NCI-H1694 (cell line): ENCODE measurements around the gene HPCAL1.

Experiments used
- DNase-seq: peaks from one replicate; lab custom pipeline; 2025; lab: John Stamatoyannopoulos, UW

HPCAL1 gene

DNA sequence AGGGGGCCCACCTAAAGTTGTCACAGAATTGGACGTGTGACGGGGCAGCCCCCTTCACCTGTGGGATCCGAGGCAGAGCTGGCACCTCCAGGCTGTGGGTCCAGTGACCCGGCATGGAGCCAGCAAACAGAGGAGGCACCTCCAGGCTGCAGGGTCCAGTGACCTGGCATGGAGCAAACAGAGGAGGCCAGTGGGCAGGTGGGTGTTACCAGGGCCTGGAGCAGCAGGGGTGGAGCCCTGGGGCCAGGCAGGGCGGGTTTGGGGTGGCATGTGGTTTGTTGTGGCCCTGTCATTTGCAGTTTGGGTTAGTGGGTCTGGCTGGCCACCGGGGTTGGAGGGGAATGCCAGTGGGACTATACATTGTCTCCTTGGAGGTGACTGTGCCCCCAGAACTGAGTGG lies 68.2 kb downstream of the HPCAL1 start:
- DNase-seq = no peak

DNA sequence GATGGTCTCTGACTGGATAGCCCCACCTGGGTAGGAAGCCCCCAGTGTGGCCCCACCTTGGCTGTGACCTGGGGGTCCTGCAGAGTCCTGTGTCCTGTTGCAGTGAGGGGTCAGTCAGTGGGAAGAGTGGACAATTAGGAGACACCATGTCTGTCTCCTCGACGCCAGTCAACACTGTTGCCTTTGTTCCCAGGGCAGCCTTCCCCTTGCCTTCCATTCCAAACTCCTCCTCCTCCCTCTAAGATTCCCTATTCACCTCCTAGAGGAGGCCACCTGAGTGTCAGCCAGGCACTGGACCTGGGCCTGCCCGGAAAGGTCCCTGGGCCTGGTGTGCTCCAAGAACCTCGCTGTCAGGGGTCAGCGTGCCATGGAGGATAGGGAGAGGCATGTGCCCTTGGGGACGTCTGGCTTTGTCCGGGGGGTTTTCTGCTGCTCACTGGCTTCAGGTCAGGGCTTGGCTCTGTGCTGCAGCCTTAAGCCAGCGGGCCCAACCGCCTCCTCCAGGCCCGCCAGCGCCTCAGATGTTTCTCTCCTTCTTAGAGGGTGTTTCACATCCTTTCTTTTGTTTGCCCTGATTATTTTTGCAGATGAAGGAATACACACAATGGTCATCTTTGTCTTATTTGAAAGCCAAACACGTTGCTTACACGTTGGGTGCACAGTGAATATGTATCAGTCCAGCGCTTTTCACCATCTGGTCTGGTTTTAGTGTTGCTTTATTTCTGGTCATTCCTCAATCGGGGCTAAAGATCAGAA lies 68.9 kb downstream of the HPCAL1 start:
- DNase-seq = no peak

DNA sequence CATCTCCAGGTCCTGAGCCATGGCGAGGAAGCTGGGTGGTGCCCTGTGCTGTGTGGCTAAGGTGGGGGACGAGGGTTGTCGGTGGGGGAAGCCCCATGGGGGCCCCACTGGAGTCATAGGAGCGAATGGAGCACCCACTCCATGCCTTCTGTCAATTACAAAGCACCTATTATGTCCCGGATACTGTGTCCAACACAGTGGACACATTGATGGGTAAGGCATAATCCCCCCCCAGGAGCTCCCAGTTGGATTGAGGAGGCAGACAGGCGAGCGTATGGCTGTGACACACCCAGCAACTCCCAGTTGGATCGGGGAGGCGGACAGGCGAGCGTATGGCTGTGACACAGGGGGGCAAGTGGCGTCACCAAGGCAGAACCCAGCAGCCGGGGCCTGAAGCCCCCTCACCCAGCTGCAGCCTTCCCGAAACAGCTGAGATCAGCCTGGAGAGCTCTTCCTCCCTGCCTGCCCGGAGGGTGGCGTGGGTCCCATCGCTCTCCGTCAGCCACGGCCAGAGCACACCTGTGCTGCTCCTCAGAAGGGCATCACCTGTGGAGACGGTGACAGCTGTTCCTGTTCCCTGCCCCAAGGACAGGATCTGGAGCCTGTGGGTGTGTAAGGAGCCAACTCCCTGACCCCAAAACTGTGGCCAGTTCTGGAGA lies 69.6 kb downstream of the HPCAL1 start:
- no peak for DNase-seq

DNA sequence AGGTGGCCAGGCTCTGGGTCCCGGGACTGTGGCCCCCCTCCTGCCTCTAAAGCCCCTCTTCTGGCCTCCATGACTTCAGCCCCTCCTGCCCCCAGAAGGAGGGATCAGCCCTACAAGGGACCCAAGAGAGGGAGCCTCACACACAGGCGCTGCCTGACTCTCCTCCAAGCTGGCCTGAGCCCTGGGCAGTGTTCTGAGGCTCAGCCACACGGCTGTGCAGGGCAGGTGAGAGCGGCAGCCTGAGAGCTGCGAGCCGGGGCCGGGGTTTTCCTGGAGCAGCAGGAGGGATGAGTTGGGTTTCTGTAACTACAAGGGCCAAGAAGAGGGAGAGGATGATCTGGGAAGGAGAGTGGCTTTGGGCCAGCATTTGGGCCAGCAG lies 70.1 kb downstream of the HPCAL1 start:
- no peak for DNase-seq

DNA sequence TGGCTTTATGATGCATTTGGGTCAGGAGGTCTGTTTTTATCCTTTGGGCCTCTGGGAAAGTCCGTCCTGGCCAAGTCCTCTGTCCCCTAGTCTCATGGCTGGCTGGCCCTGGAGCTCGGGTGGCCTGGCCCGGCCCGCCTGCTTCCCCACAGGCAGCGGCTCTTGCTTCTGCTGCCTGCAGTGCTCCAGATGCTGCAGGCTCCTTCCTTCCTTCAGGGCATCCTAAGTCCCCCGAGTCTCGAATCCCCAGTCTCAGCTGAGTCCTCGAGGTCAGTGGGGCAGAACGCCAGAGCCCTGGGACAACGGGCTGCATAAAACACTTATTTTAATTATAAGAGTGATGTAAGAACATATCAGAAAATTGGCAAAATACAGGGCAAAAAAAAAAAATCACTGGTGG lies 71.2 kb downstream of the HPCAL1 start:
- no peak for DNase-seq

DNA sequence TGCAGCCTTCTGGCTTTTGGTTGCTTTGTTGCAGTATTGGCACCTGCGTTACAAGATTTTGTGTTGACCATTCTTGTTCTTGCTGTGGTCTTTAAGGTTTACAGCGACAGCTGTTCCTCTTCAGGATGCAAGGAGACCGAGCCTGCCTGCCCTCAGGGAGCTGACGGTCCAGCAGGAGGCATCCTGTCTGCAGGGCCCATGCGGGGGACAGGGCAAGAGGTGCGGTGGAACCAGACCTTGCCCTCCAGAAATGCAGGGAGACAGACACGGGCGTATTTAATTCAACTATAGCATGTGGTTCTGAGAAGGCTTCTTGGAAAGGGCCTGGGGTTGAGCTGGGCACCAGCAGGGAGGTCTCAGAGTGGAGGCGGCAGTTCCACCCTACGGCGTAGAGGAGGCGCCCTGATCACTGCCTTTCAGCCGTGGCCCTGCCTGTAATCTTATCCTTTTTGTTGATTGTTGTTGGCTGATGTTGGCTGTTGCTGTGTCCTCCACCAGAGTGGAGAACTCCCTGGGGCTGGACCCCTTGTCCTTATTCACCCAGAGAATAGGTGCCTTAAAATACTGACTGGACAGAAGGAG lies 71.7 kb downstream of the HPCAL1 start:
- no peak for DNase-seq

DNA sequence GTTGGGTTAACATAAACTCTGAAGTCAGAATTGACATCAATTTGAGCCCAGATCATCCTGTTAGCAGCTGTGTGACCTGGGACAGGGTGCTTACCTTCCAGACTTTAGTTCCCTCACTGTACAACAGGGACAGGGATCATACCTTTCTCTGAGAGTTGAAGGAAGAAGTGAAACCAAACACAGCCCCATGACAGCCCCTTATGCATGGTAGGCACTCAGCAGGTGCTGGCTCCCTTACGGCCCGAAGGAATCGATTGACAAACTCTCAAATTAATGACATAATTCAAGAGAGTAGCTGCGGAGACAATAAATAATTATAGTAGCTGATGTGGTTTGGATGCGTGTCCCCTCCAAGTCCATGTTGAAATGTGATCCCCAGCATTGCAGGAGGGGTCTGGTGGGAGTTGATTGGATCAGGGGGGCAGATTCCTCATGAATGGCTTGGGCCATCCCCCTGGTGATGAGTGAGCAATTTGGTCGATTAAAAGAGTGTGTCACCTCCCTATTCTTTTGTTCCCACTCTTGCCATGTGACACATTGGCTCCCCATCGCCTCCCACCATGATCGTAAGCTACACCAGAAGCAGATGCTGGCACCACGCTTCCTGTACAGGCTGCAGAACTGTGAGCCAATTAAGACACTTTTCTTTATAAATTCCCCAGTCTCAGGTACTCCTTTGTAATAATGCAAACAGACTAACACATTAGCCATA lies 73.0 kb downstream of the HPCAL1 start:
- no peak for DNase-seq

DNA sequence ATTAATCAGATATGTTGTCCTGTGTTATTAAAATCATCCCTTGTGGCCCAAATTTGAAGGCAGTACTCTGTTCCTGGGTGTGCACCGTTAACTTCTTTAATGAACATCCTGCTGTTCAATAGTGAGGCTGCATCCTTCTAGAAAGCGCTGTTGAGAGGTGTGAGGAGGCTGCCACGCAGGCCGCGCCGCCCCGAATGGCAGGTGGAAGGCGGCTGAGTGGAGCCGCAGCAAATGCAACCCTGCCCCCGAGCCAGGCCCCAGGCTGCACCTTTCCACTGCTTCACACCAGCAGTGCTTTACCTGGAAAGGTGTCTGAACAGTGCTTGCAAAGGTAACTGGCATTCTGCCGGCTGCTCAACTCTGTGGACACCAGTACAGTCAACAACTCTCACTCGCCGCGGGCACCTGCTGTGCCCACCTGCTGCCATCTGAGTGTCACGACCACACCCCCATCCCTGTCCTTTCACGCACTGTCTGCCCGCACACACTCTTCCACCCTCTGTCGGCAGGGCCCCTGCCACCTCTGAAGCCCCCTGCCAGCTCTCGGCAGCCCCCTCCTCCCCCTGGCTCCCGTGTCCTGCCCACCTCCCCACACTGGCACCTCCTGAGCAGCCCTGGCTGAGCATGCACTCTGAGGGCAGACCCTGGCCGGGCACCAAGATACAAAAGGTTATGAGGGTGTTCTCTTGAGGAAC lies 74.5 kb downstream of the HPCAL1 start:
- no peak for DNase-seq

DNA sequence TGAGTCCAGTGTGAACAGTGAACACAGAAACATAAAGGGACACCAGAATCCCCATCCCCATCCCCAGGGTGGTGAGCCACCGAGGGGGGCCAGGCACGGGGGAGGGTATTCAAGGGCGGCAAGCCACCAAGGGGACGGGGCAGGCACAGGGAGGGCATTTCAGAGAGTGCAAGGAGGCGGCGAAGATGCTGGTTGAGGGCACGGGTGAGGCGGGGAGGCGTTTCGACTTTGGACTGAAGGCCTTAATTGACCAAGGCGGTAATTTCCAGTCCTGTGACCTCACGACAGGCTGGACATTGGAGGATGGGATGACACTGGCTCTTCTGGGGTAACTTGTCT lies 75.0 kb downstream of the HPCAL1 start:
- DNase-seq = no peak

DNA sequence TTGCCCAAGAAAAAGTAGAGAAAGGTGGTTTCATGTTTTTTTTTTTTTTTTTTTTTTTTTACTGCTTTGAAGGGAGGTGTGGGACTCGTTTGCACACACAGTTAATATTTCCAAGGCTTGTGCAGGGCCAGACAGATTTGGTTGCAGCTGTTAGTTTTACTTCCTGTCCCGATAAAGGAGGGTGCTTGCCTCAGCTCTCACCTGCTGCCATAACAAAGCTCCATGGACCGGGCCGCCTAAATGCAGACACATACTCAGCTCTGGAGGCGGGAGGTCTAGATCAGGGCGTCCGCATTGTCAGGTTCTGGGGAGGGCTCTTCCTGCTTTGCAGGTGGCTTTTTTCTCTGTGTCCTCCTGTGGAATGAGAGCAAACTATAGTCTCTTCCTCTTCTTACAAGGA lies 75.5 kb downstream of the HPCAL1 start:
- no peak for DNase-seq

DNA sequence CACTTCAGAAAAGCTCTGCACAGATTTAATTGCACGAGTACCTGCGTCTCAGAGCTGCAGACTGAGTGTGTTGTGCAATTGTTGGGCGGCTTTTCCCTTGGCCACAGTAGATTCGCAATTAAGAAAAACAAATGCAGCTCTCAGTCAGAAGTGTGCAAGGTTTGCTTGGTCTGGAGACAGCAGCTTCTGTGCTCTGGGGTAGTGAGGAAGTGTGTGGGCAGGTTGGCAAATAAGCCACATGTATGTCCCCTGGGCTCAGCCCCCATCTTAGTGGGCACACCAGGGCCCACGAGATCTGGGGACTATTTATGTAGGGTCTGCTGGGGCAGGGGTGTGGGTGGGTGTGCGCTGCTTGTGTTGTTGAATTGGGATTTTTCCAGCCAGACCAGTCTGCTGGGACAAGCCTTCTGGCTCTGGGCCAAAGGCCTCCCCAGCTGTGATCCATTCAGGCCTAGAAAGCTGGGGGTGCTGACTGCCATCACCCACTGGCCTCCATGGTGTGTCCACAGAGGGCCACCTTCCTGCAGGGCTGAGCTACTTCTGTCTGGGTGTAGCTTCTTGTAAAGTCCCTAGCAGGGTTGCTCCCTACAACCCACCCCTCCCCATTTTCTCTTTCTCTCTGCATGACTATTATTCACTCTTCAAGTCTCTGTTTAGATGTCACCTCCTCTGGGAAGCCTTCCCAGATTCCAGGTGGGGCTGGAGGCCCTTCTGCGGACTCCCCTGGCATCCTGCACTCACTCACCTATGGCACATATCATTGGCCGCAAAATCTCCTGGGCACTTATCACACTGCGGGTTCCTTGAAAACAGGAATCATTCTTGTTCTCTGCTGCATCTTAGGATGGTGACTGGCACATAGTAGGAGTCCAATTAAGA lies 77.6 kb downstream of the HPCAL1 start:
- DNase-seq = no peak

DNA sequence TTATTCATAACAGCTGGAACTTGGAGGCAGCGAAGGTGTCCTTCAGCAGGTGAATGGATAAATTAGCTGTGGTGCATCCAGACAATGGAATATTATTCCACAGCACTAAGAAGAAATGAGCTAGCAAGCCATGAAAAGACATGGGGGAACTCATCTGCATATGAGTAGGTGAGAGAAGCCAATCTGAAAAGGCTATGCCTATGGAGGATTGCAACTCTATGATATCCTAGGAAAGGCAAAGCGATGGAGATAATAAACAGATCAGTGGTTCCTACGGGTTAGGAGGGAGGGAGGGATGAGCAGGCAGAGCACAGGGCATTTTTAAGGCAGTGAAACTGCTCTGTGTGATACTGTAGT lies 79.3 kb downstream of the HPCAL1 start:
- DNase-seq = no peak

DNA sequence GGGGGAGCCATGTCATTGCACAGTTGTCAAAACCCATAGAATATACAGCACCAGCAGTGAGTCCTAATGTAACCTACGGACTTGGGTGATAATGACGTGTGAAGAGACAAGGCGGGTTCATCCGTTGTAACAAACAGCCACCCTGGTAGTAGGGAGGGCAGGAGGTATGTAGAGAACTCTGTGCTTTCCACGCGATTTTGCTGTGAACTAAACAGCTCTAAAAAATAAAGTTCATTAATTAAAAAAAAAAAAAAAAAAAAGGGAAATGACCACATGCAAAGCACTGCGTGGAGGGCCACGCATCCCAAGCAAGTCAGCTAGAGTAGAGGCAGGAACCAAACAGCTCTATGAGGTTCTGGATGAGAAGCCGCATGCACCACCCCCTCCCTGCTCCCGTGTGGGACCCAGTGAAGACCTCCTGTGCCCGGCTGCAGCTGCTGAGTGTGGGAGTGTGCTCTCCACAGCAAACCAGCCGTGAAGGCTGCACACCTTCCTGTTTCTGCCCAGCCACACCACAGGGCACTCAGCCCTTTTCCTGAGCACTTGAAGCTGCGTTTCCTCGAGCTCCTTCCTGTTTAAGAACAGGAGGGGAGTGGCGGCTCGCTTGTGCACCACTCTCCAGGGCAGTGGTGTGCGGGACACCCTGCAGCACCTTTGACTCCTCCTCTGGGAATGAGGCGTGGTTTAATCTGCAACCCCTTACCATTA lies 79.8 kb downstream of the HPCAL1 start:
- no peak for DNase-seq

DNA sequence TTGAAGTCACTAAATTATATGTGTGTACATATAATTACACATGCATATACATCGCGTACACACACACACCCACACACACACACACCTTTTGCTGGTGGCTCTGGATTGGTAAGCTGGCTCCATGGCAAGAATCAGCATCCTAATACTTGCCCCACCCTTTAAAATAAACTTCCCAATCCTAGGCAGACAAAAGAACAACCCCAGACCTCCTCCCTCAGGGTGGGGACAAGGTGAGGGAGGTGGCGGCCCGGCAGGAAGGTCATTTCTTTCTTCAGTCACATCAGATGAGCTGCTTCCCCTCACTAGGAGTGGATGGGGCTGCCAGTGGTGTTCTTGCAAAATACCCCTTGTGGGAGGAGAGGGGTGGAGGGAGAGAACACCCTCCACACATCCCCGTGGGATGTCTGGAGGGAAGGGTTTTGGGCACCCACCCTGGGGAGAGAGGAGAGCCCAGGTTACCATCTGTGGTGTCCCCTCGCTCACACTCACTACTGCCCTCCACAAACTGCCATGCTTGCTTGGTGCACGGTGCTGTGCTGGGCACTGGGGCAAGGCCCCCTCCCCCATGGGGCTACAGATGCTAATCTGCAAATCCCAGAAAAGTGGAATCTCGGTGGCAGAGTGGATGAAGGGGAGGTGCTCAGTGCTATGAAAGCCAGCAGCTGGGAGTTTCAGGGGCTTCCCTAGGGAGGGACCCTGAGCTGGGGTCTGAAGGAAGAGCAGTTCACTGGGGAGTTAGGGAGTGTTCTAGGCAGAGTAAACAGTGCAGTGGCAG lies 81.4 kb downstream of the HPCAL1 start:
- no peak for DNase-seq

DNA sequence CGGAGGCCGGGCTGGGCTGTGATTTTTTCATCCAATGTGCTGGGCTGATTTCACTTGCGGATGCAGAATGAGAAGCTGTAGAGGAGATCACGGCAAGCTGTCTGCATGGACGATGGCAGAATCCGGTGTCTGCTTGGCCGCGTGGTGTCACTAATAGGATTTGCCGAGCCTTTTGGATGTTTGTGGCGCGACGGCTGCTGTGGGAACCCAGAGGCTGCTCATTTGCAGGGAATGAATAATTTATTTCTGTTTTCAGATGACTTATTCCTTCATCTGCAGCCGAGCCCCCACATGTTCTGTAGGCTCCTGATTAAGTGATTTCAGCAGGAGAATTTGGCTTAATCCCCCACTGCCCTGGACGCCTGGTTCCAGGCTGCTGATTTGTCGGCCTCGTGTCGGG lies 82.8 kb downstream of the HPCAL1 start:
- peak; percentile 37 for DNase-seq

DNA sequence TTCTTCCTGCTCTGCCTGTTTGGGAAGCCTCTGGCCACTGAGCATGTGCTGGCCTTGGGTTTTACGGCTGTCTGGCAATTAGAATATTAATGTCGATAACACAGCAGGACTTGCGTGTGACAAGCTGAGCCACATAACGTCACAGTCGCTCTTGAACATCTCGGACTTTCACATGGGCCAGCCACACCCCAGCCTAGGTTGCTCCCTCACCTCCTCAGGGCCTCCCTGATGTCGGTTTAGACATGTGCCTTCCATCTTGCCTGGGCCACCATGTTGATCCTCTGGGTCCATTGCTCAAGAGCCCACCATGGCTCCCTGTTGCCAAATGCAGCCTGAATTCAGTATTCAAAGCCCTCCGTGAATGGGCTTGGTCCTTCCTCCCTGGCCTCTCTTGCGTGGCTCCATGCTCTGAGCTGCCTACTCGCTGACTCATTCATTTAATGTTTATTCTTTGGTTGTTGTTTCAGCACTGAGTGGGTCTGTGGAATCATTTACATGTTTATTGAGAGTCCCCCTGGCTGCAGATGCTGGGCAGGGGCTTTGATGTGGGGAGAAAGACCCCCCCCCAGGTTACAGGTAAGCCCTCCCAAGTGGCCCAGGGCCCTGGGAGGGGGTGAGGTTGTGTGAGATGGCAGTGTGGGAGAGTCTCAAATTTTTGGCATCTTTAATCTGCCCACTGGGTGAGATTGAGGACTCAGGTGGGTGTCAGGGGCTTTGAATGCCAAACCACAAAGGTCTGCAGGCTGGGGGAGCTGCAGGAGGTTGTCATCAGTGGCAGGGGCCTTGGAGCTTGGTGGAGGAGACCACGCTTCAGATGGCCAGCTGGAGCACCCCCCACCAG lies 83.4 kb downstream of the HPCAL1 start:
- DNase-seq = no peak

DNA sequence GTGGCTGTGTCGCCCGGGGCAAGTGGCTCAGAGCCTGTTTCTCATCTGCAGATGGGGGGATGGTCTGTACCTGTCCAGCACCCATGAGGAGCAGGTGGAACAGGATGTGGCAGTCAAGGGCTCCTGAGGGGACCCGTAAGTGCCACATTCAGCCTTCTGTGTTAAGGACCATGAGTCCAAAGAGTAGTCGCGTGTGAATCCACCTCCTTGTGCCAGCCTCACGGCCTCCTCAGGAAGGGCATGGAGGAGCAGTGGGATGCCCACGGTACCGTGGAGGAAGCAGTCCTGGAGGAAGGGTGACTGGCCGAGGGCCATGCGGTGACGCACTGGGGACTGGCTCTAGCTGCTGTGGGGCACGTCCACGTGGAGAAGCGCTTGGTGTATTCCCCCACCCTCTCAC lies 84.3 kb downstream of the HPCAL1 start:
- DNase-seq = no peak

DNA sequence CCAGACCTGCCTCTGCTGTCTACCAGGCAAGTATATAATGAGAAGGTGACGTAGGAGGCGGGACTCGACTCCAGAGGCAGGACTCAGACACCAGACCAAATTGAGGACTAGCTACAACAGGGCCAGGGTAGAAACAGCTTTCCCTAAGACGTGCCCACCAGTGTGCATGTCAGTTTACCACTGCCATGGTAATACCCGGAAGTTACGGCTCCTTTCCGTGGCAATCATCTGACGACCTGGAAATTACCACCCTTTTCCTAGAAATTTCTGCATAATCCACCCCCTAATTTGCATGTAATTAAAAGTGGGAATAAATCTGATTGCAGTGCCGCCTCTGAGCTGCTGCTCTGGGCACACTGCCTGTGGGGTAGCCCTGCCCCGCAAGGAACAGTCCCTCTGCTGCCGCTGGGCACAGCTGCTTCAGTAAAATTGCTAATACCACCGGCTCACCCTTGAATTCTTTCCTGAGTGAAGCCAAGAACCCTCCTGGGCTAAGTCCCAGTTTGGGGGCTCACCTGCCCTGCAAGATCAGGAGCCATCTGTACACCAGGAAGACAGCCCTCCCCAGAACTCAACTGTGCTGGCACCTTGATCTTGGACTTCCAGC lies 86.4 kb downstream of the HPCAL1 start:
- DNase-seq = no peak

DNA sequence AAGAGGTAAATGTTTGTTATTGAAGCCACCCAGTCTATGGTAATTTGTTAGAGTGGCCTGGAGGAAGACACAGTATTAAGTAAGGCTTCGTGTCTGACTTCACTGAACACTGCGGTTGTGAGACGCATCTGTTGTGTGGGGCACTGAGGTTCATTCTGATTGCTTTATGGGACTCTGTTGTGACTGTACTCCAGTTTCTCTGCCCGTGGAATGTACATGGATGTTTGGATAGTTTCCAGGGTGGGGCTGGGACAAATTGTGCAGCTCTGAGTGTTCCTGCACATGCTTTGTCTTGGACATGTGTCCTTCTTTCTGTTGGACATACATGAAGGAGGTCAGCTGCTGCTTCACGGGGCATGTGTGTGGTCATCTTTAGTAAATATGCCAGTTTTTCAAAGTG lies 86.9 kb downstream of the HPCAL1 start:
- DNase-seq = no peak
